ENCODE data around the gene PDCD6IP.
"Not testable (repeated sequence)": the region's sequence is repeated elsewhere in the genome, so short reads cannot be mapped to it uniquely, and the experiment has no call there.

DNA sequence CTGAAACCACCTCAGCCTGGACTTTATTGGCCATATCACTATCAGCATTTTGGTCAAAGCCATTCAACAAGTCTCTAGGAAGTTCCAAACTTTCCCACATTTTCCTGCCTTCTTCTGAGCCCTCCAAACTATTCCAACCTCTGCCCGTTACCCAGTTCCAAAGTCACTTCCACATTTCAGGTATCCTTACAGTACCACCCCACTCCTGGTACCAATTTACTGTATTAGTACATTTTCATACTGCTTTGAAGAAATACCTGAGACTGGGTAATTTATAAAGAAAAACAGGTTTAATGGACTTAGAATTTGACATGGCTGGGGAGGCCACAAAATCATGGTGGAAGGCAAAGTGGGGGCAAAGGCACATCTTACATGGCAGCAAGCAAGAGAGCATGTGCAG, 44.0 kb upstream of the PDCD6IP start:
- TF ChIP-seq, protein P1, sequence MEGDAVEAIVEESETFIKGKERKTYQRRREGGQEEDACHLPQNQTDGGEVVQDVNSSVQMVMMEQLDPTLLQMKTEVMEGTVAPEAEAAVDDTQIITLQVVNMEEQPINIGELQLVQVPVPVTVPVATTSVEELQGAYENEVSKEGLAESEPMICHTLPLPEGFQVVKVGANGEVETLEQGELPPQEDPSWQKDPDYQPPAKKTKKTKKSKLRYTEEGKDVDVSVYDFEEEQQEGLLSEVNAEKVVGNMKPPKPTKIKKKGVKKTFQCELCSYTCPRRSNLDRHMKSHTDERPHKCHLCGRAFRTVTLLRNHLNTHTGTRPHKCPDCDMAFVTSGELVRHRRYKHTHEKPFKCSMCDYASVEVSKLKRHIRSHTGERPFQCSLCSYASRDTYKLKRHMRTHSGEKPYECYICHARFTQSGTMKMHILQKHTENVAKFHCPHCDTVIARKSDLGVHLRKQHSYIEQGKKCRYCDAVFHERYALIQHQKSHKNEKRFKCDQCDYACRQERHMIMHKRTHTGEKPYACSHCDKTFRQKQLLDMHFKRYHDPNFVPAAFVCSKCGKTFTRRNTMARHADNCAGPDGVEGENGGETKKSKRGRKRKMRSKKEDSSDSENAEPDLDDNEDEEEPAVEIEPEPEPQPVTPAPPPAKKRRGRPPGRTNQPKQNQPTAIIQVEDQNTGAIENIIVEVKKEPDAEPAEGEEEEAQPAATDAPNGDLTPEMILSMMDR (IDR thresholded peaks at IDR 0.05 in 4 of 5, conservative IDR thresholded peaks at IDR 0.05 in 1 of 5): not testable (repeated sequence)
- TF ChIP-seq POLR2A (IDR thresholded peaks at IDR 0.05): not testable (repeated sequence)

All from gastrocnemius medialis (tissue), 4 donors.